Parathyroid adenoma (tissue), 2 donors: ENCODE results near the gene ZNF429.

Experiments
- H2AFZ ChIP-seq: fragments of 300-600 bp; sonication (generic); one replicate; pipeline ENCODE4 v1.7.0; 2017; ENCODE audit warnings: antibody characterized with exemption, mild to moderate bottlenecking
- H3K27ac ChIP-seq: fragments of 300-600 bp; sonication (generic); one replicate; pipeline ENCODE4 v1.7.0; 2017
- H3K27me3 ChIP-seq: fragments of 300-600 bp; sonication (generic); one replicate; pipeline ENCODE4 v1.7.0; 2017; ENCODE audit warnings: low read length; ENCODE audit not compliant: control insufficient read depth, insufficient read depth
- H3K36me3 ChIP-seq: fragments of 300-600 bp; sonication (generic); one replicate; pipeline ENCODE4 v1.7.0; 2017; ENCODE audit warnings: low read length; ENCODE audit not compliant: control insufficient read depth, insufficient read depth
- H3K4me1 ChIP-seq: fragments of 300-600 bp; sonication (generic); one replicate; pipeline ENCODE4 v1.7.0; 2017; ENCODE audit warnings: control low read depth
- H3K4me2 ChIP-seq: fragments of 300-600 bp; sonication (generic); one replicate; pipeline ENCODE4 v1.7.0; 2017; ENCODE audit warnings: low read length
- H3K4me3 ChIP-seq: fragments of 300-600 bp; sonication (generic); one replicate; pipeline ENCODE4 v1.7.0; 2017; ENCODE audit warnings: low read depth, low read length
- H3K79me2 ChIP-seq: fragments of 300-600 bp; sonication (generic); one replicate; pipeline ENCODE4 v1.7.0; 2017; ENCODE audit warnings: control low read depth
- H3K9ac ChIP-seq: fragments of 300-600 bp; sonication (generic); one replicate; pipeline ENCODE4 v1.7.0; 2017; ENCODE audit warnings: mild to moderate bottlenecking
- H3K9me3 ChIP-seq: fragments of 300-600 bp; sonication (generic); one replicate; pipeline ENCODE4 v1.7.0; 2017; ENCODE audit warnings: low read length; ENCODE audit not compliant: control insufficient read depth
- TF ChIP-seq, protein P1 (sequence below): fragments of 300-600 bp; sonication (generic); IDR thresholded peaks from one replicate; pipeline ENCODE4 v1.7.0; 2017; ENCODE audit warnings: antibody characterized with exemption, mild to moderate bottlenecking
- donor health status: primary hyperparathyroidism.

Gene ZNF429

DNA sequence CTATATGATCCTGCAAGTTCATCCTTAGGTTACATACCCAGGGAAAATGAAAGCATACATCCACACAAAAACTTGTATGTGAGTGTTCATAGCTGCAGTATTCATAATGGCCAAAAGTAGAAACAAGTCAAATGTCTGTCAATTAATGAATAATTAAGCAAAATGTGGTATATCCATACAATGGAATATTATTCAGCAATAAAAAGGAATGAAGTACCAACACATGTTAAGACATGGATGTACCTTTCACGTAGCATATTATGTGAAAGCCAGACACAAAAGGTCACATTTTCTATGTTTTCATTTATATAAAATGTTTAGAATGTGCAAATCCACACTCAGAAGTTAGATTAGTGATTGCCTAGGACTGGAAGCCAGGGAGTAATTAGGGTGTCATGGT is 75.4 kb downstream of the ZNF429 start:
- no peaks in the 10 kb centered on the region for H3K4me1 ChIP-seq
- no peaks in the 10 kb centered on the region for H3K9me3 ChIP-seq
- no peak overlapping the region for H3K4me2 ChIP-seq
- H3K4me3 ChIP-seq: no peak overlapping the region
- H2AFZ ChIP-seq: no peak overlapping the region
- H3K79me2 ChIP-seq: no peaks in the 10 kb centered on the region
- H3K36me3 ChIP-seq: no peaks in the 10 kb centered on the region
- H3K9ac ChIP-seq: no peak overlapping the region
- H3K27ac ChIP-seq: no peak overlapping the region
- no peaks in the 10 kb centered on the region for H3K27me3 ChIP-seq
- TF ChIP-seq, protein P1, sequence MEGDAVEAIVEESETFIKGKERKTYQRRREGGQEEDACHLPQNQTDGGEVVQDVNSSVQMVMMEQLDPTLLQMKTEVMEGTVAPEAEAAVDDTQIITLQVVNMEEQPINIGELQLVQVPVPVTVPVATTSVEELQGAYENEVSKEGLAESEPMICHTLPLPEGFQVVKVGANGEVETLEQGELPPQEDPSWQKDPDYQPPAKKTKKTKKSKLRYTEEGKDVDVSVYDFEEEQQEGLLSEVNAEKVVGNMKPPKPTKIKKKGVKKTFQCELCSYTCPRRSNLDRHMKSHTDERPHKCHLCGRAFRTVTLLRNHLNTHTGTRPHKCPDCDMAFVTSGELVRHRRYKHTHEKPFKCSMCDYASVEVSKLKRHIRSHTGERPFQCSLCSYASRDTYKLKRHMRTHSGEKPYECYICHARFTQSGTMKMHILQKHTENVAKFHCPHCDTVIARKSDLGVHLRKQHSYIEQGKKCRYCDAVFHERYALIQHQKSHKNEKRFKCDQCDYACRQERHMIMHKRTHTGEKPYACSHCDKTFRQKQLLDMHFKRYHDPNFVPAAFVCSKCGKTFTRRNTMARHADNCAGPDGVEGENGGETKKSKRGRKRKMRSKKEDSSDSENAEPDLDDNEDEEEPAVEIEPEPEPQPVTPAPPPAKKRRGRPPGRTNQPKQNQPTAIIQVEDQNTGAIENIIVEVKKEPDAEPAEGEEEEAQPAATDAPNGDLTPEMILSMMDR: no peak

DNA sequence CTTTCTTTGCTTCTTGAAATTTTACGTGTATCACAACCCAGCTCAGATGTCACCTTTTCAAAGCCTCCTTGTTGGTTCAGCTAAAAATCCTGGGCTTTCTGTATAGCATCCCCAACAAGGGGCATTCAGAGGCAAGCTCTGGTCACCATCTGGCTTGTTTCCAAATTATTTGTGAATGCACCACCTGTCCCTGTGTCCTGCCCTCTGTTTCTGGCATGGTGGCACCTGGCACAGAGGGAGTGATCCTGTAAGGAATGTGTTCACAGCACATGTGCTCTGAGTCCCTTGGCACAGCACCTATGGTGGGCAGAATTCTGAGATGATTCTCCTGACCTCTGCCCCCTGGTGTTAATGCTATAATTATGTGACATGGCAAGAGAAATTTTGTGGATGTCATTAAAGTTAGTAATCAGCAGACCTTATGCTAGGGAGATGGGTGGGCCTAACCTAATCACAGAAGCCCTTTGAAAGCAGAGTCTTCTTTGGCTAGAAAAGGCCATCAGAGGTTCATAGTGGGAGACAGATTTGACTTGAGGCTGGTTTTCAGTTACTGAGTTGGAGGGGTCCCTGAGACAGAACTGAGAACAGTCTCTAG is 76.3 kb downstream of the ZNF429 start:
- no peak overlapping the region for H2AFZ ChIP-seq
- no peak overlapping the region for H3K4me2 ChIP-seq
- H3K36me3 ChIP-seq: no peaks in the 10 kb centered on the region
- no peaks in the 10 kb centered on the region for H3K27me3 ChIP-seq
- H3K79me2 ChIP-seq: no peaks in the 10 kb centered on the region
- H3K27ac ChIP-seq: no peak overlapping the region
- H3K4me3 ChIP-seq: no peak overlapping the region
- H3K4me1 ChIP-seq: no peaks in the 10 kb centered on the region
- TF ChIP-seq, protein P1: no peak
- H3K9ac ChIP-seq: no peak overlapping the region
- no peaks in the 10 kb centered on the region for H3K9me3 ChIP-seq

DNA sequence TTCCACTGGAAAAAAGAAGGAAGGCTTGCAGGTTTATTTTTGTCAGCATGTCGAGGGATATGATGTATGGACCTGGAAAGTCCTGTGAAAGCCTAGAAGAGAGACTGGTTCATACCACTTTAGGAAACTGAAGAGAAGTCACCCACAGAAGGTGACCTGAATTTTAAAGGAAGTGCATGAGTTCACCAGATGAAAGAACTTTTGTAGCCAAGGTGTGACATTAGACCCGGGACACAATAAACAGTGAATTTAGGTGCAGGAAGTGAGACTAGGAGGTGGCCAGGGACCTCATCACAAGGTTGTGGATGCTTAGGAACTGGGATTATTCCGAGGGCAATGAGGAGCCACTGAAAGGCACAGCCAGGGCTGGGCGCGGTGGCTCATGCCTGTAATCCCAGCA is 79.1 kb downstream of the ZNF429 start:
- no peaks in the 10 kb centered on the region for H3K36me3 ChIP-seq

GRCh38 chr19:21585281-21585890 is 80.0 kb downstream of the ZNF429 start:
- TF ChIP-seq, protein P1: no peak
- H2AFZ ChIP-seq: no peak overlapping the region

More for the DNA sequence above, 79.1 kb downstream of the ZNF429 start:
- TF ChIP-seq, protein P1: no peak
- Histone ChIP-seq H3K79me2 (no peaks in the 10 kb centered on the region), H3K4me1 (no peaks in the 10 kb centered on the region), H3K9ac (no peak overlapping the region), H3K9me3 (no peaks in the 10 kb centered on the region), H3K4me3 (no peak overlapping the region), H3K27ac (no peak overlapping the region), H3K4me2 (no peak overlapping the region), H3K27me3 (no peaks in the 10 kb centered on the region), H2AFZ (no peak overlapping the region)

More at GRCh38 chr19:21585281-21585890, 80.0 kb downstream of the ZNF429 start:
- H3K9ac ChIP-seq: no peak overlapping the region
- H3K79me2 ChIP-seq: no peaks in the 10 kb centered on the region
- no peaks in the 10 kb centered on the region for H3K4me1 ChIP-seq
- no peak overlapping the region for H3K4me2 ChIP-seq
- H3K27ac ChIP-seq: no peak overlapping the region
- H3K27me3 ChIP-seq: no peaks in the 10 kb centered on the region
- H3K9me3 ChIP-seq: no peaks in the 10 kb centered on the region
- no peak overlapping the region for H3K4me3 ChIP-seq
- H3K36me3 ChIP-seq: no peaks in the 10 kb centered on the region
